ENCODE data around the gene SNRPA.
"Not testable (repeated sequence)": the region's sequence is repeated elsewhere in the genome, so short reads cannot be mapped to it uniquely, and the experiment has no call there.

DNA sequence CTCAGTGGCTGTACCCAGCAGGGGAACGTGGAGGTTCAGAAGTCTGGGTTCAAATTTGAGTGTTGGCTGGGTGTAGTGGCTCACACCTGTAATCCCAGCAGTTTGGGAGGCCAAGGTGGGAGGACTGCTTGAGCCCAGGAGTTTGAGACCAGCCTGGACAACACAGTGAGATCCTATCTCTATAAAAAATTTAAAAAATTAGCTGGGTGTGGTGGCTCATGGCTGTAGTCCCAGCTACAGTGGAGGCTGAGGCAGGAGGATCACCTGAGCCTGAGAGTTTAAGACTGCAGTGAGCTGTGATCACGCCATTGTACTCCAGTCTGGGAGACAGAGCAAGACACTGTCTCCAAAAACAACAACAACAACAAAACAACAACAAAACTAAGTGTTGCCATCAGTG lies 33.1 kb downstream of the SNRPA start:
- not testable (repeated sequence) for TF ChIP-seq CTCF, POLR2A (IDR thresholded peaks at IDR 0.05)
